Prostate gland (tissue), 2 donors: ENCODE measurements around the gene GABARAPL1. TPM values are rescaled to one million over a fixed set of nuclear protein-coding genes. Genes with fewer than 3 reads are reported as not detected.
"Not testable (repeated sequence)": the region's sequence is repeated elsewhere in the genome, so short reads cannot be mapped to it uniquely, and the experiment has no call there.

ENCODE experiments used
- DNase-seq: peaks from one replicate; pipeline ENCODE4 v3.0.0-alpha.2; 2019; ENCODE audit warnings: low spot score
- H3K27ac ChIP-seq, 2 donors: fragments of 200-600 bp; sonication (generic); 2 replicates each; pipeline ENCODE4 v1.5.1; 2017 to 2019
- H3K27me3 ChIP-seq: fragments of 200-600 bp; sonication (generic); replicated peaks from 2 replicates; pipeline ENCODE4 v1.5.1; 2019; ENCODE audit not compliant: insufficient read depth
- H3K36me3 ChIP-seq, 2 donors: fragments of 200-600 bp; sonication (generic); 1 replicate in 1 of 2; 2 replicates in 1 of 2; pipeline versions ENCODE4 v1.5.1 to v1.8.1; 2017 to 2019
- H3K4me1 ChIP-seq: fragments of 200-600 bp; sonication (generic); replicated peaks from 2 replicates; pipeline ENCODE4 v1.5.1; 2019
- H3K4me3 ChIP-seq, 2 donors: fragments of 200-600 bp; sonication (generic); 2 replicates each; pipeline ENCODE4 v1.5.1; 2017 to 2019
- H3K9me3 ChIP-seq: fragments of 200-600 bp; sonication (generic); 2 replicates; pipeline ENCODE4 v1.5.1; 2017
- CTCF ChIP-seq, 4 experiments: fragments of 200-600 bp in 2 of 4; fragments of 450-650 bp in 2 of 4; sonication (generic) in 2 of 4; IDR thresholded peaks; 1 replicate in 3 of 4; 2 replicates in 1 of 4; pipeline ENCODE4 v1.5.1; 2016 to 2019; ENCODE audit warnings: antibody characterized with exemption in 4 of 4, mild to moderate bottlenecking in 2 of 4, moderate library complexity in 2 of 4
- POLR2A ChIP-seq: fragments of 450-650 bp; IDR thresholded peaks from one replicate; pipeline ENCODE4 v1.6.1; 2016; ENCODE audit warnings: antibody characterized with exemption, mild to moderate bottlenecking
- POLR2AphosphoS5 ChIP-seq: sonication (generic); formaldehyde crosslinking; IDR thresholded peaks from one replicate; pipeline ENCODE4 v1.6.1; 2017; ENCODE audit warnings: antibody characterized with exemption
- WGBS: methylation state at CpG from one replicate; pipeline ENCODE4 v1.1.5; 2018; 5-methylcytosine and 5-hydroxymethylcytosine counted together
- intact Hi-C: fragments of 100-400 bp; cut with DNase I; formaldehyde crosslinking; loops from one replicate; pipeline ENCODE4 v1.14.2; 2022
- total RNA-seq, 2 donors: library from RNA; depleted of rRNA; stranded (reverse); fragments of >200 nt; gene quantifications; one replicate each; pipeline ENCODE4 v1.1.0, GENCODE V29; 2016

The GABARAPL1 gene
- total RNA-seq, 2 donors from 2014 or later: 78.2 to 95.9 TPM

GRCh38 chr12:10196210-10196609 is 16.5 kb upstream of the GABARAPL1 start:
- TF ChIP-seq POLR2AphosphoS5: no peak
- TF ChIP-seq POLR2A: no peak
- no peak for TF ChIP-seq CTCF (IDR thresholded peaks at IDR 0.05)
- Histone ChIP-seq H3K4me3 (no peak overlapping the region), H3K36me3 (no peaks in the 10 kb centered on the region), H3K27me3 (no peaks in the 10 kb centered on the region), H3K4me1 (no peaks in the 10 kb centered on the region), H3K27ac (no peak overlapping the region), H3K9me3 (no peaks in the 10 kb centered on the region)
- intact Hi-C loops: no loop called here
- DNase-seq: no peak
- 84% methylated on average over 10 of the region's 10 CpGs for WGBS

GRCh38 chr12:10197879-10198278 is 14.8 kb upstream of the GABARAPL1 start:
- no peaks in the 10 kb centered on the region for H3K27me3 ChIP-seq
- 91% methylated on average over 5 of the region's 5 CpGs for WGBS

GRCh38 chr12:10204495-10204894 is 8.2 kb upstream of the GABARAPL1 start:
- H3K4me3 ChIP-seq, H3K9me3 ChIP-seq, H3K27me3 ChIP-seq, H3K27ac ChIP-seq, intact Hi-C loops, DNase-seq, H3K4me1 ChIP-seq, H3K36me3 ChIP-seq: not testable (repeated sequence)
- 93% methylated on average over 2 of the region's 2 CpGs for WGBS

More at GRCh38 chr12:10197879-10198278, 14.8 kb upstream of the GABARAPL1 start:
- Histone ChIP-seq H3K4me1 (no peaks in the 10 kb centered on the region), H3K36me3 (no peaks in the 10 kb centered on the region), H3K4me3 (no peak overlapping the region), H3K27ac (no peak overlapping the region), H3K9me3 (no peaks in the 10 kb centered on the region)
- intact Hi-C loops: no loop called here
- no peak for DNase-seq
- no peak for TF ChIP-seq POLR2AphosphoS5
- TF ChIP-seq POLR2A: no peak
- no peak for TF ChIP-seq CTCF (IDR thresholded peaks at IDR 0.05)

- Histone ChIP-seq H3K27me3 (no peaks in the 10 kb centered on the region), H3K27ac (no peak overlapping the region), H3K9me3 (no peaks in the 10 kb centered on the region), H3K4me3 (no peak overlapping the region), H3K36me3 (no peaks in the 10 kb centered on the region), H3K4me1 (no peaks in the 10 kb centered on the region)
- intact Hi-C loops: no loop called here
- TF ChIP-seq CTCF (IDR thresholded peaks at IDR 0.05) (no peak), POLR2A (no peak), POLR2AphosphoS5 (no peak)
- 88% methylated on average over 3 of the region's 3 CpGs for WGBS
- DNase-seq: no peak
Measured at GRCh38 chr12:10205220-10205807, 7.4 kb upstream of the GABARAPL1 start.

- 27% methylated on average over 2 of the region's 2 CpGs for WGBS
- no peak overlapping the region for H3K4me3 ChIP-seq
- no peaks in the 10 kb centered on the region for H3K4me1 ChIP-seq
- H3K36me3 ChIP-seq: no peaks in the 10 kb centered on the region
- no peak overlapping the region for H3K27ac ChIP-seq
- intact Hi-C loops: no loop called here
- DNase-seq: no peak
- TF ChIP-seq POLR2A (no peak), POLR2AphosphoS5 (no peak), CTCF (IDR thresholded peaks at IDR 0.05) (no peak)
- no peaks in the 10 kb centered on the region for H3K9me3 ChIP-seq
- H3K27me3 ChIP-seq: no peaks in the 10 kb centered on the region
Measured at GRCh38 chr12:10207136-10207535, 5.5 kb upstream of the GABARAPL1 start.
